WTC11 (cell line): ENCODE data around the gene IQGAP2. TPM values are rescaled to one million over a fixed set of nuclear protein-coding genes. Genes with fewer than 3 reads are reported as not detected.

Experiments
- ATAC-seq: fragments of 200-7000 bp; cut with Tn5 transposase; 2 replicates; pipeline ENCODE4 v1.10.0; 2021; ENCODE audit warnings: mild to moderate bottlenecking, moderate library complexity
- CTCF ChIA-PET: fragments of 300-600 bp; sonication (Branson Sonifier 250); formaldehyde crosslinking; loops from one replicate; lab custom pipeline; 2021; ENCODE audit warnings: antibody characterized with exemption; lab: Charles Lee
- POLR2A ChIA-PET: fragments of 350-600 bp; sonication (Branson Sonifier 250); formaldehyde crosslinking; loops from one replicate; lab custom pipeline; 2021; ENCODE audit warnings: antibody characterized with exemption; lab: Charles Lee
- DNase-seq: peaks from one replicate; pipeline ENCODE4 v3.0.0; 2021; ENCODE audit warnings: low spot score
- H3K27ac Mint-ChIP-seq: 2 replicates; pipeline ENCODE4 v1.8.0; 2021; ENCODE audit warnings: mixed read lengths
- H3K27me3 Mint-ChIP-seq: 2 replicates; pipeline ENCODE4 v1.8.0; 2021; ENCODE audit warnings: low read depth, mild to moderate bottlenecking, moderate library complexity, mixed read lengths
- H3K36me3 Mint-ChIP-seq: 2 replicates; pipeline ENCODE4 v1.8.0; 2021; ENCODE audit warnings: mixed read lengths
- H3K4me1 Mint-ChIP-seq: 2 replicates; pipeline ENCODE4 v1.8.0; 2022; ENCODE audit warnings: mixed read lengths
- H3K4me3 Mint-ChIP-seq: 2 replicates; pipeline ENCODE4 v1.8.0; 2021; ENCODE audit warnings: mild to moderate bottlenecking, moderate library complexity, mixed read lengths
- H3K9me3 Mint-ChIP-seq: 2 replicates; pipeline ENCODE4 v1.8.0; 2021; ENCODE audit warnings: mixed read lengths
- CBFB ChIP-seq: sonication (generic); formaldehyde crosslinking; IDR thresholded peaks from 2 replicates; pipeline ENCODE4 v1.8.1; 2022; ENCODE audit warnings: mild to moderate bottlenecking, low read depth, missing genetic modification reagents
- CREM ChIP-seq: sonication (generic); formaldehyde crosslinking; IDR thresholded peaks from 2 replicates; pipeline ENCODE4 v1.8.1; 2022; ENCODE audit warnings: mild to moderate bottlenecking, missing genetic modification reagents, moderate library complexity
- ESRRA ChIP-seq: sonication (generic); formaldehyde crosslinking; IDR thresholded peaks from 2 replicates; pipeline ENCODE4 v1.8.1; 2022; ENCODE audit warnings: mild to moderate bottlenecking, missing genetic modification reagents, borderline replicate concordance
- FOXK1 ChIP-seq: sonication (generic); formaldehyde crosslinking; IDR thresholded peaks from 2 replicates; pipeline ENCODE4 v1.8.0; 2022; ENCODE audit warnings: mild to moderate bottlenecking, moderate library complexity, missing genetic modification reagents
- GRHL2 ChIP-seq: fragments of 250-450 bp; sonication (Bioruptor Pico); IDR thresholded peaks from 2 replicates; pipeline ENCODE4 v1.8.0; 2022; ENCODE audit warnings: mild to moderate bottlenecking, moderate library complexity; ENCODE audit not compliant: insufficient replicate concordance, severe bottlenecking
- GTF2I ChIP-seq: fragments of 250-450 bp; sonication (Bioruptor Pico); conservative IDR thresholded peaks from 2 replicates; pipeline ENCODE4 v1.4.0; 2021; ENCODE audit warnings: mild to moderate bottlenecking
- NR3C1 ChIP-seq: sonication (generic); formaldehyde crosslinking; conservative IDR thresholded peaks from 2 replicates; pipeline ENCODE4 v1.8.1; 2023; ENCODE audit warnings: low read depth, mild to moderate bottlenecking, missing genetic modification reagents
- TCF7 ChIP-seq: sonication (generic); formaldehyde crosslinking; IDR thresholded peaks from 2 replicates; pipeline ENCODE4 v1.8.0; 2022; ENCODE audit warnings: mild to moderate bottlenecking, low read depth, missing genetic modification reagents, moderate library complexity
- TEAD4 ChIP-seq: sonication (generic); formaldehyde crosslinking; IDR thresholded peaks from 2 replicates; pipeline ENCODE4 v1.8.0; 2022; ENCODE audit warnings: mild to moderate bottlenecking, missing genetic modification reagents
- ZNF121 ChIP-seq: sonication (generic); formaldehyde crosslinking; IDR thresholded peaks from 2 replicates; pipeline ENCODE4 v1.8.0; 2023; ENCODE audit warnings: missing genetic modification reagents
- ZNF232 ChIP-seq: sonication (generic); formaldehyde crosslinking; IDR thresholded peaks from 2 replicates; pipeline ENCODE4 v1.8.0; 2022; ENCODE audit warnings: mild to moderate bottlenecking, missing genetic modification reagents
- total RNA-seq: library from RNA; stranded (reverse); gene quantifications from 3 replicates; pipeline ENCODE4 v1.2.3, GENCODE V29; 2021
- TF ChIP-seq, protein P1 (sequence below): sonication (generic); formaldehyde crosslinking; IDR thresholded peaks from 2 replicates; pipeline ENCODE4 v1.8.0; 2022; ENCODE audit warnings: mild to moderate bottlenecking, missing genetic modification reagents
- TF ChIP-seq, protein P2 (sequence below): sonication (generic); formaldehyde crosslinking; IDR thresholded peaks from 2 replicates; pipeline ENCODE4 v1.8.1; 2022; ENCODE audit warnings: mild to moderate bottlenecking, moderate library complexity, missing genetic modification reagents
- TF ChIP-seq, protein P3 (sequence below): sonication (generic); formaldehyde crosslinking; IDR thresholded peaks from 2 replicates; pipeline ENCODE4 v1.8.1; 2023; ENCODE audit warnings: mild to moderate bottlenecking, missing genetic modification reagents, moderate library complexity
- TF ChIP-seq, protein P4 (sequence below): sonication (generic); formaldehyde crosslinking; IDR thresholded peaks from 2 replicates; pipeline ENCODE4 v1.8.1; 2022; ENCODE audit warnings: missing genetic modification reagents, borderline replicate concordance
- TF ChIP-seq, protein P5 (sequence below): fragments of 250-450 bp; sonication (Bioruptor Pico); IDR thresholded peaks from 2 replicates; pipeline ENCODE4 v1.9.0; 2021; ENCODE audit warnings: mild to moderate bottlenecking
- TF ChIP-seq, protein P6 (sequence below): sonication (generic); formaldehyde crosslinking; IDR thresholded peaks from 2 replicates; pipeline ENCODE4 v1.8.0; 2022; ENCODE audit warnings: mild to moderate bottlenecking, missing genetic modification reagents
- TF ChIP-seq, protein P7 (sequence below): fragments of 250-450 bp; sonication (Bioruptor Pico); IDR thresholded peaks from 2 replicates; pipeline ENCODE4 v2.1.2; 2022; ENCODE audit warnings: mild to moderate bottlenecking, moderate library complexity
- TF ChIP-seq, protein P8 (sequence below): fragments of 200-600 bp; IDR thresholded peaks from 2 replicates; pipeline ENCODE4 v1.8.0; 2022; ENCODE audit warnings: antibody characterized with exemption
- TF ChIP-seq, protein P9 (sequence below): sonication (generic); formaldehyde crosslinking; IDR thresholded peaks from 2 replicates; pipeline ENCODE4 v1.8.1; 2023; ENCODE audit warnings: mild to moderate bottlenecking, moderate library complexity, missing genetic modification reagents
- TF ChIP-seq, protein P10 (sequence below): fragments of 250-450 bp; sonication (Bioruptor Pico); IDR thresholded peaks from 2 replicates; pipeline ENCODE4 v1.9.0; 2021; ENCODE audit warnings: mild to moderate bottlenecking

IQGAP2 gene
- total RNA-seq, 1 experiment from 2014 or later: 70.6 TPM

DNA sequence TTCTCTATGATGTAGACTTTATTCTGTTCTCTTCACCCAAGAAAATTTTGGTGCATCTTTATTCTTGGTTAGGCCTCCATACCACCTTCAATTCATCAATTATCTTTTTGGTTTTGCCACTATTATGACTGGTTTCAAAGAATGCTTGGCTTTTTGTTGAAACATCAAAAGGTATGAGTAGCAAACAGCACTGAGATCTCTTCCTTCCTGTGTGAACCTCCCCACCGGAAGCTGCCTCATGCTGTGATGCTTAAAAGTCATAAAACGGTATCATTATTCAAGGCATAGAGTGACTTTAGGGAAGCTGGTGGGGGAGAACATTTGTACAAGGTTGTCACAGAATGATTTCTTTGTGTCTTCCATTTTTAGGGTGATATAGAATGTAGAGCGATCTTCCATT, 70.6 kb downstream of the IQGAP2 start:
- TF ChIP-seq GTF2I: no peak
- TF ChIP-seq GRHL2 (CRISPR knock-in tag): no peak
- TF ChIP-seq, protein P1, sequence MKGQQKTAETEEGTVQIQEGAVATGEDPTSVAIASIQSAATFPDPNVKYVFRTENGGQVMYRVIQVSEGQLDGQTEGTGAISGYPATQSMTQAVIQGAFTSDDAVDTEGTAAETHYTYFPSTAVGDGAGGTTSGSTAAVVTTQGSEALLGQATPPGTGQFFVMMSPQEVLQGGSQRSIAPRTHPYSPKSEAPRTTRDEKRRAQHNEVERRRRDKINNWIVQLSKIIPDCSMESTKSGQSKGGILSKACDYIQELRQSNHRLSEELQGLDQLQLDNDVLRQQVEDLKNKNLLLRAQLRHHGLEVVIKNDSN (CRISPR knock-in tag): no peak
- TF ChIP-seq, protein P2, sequence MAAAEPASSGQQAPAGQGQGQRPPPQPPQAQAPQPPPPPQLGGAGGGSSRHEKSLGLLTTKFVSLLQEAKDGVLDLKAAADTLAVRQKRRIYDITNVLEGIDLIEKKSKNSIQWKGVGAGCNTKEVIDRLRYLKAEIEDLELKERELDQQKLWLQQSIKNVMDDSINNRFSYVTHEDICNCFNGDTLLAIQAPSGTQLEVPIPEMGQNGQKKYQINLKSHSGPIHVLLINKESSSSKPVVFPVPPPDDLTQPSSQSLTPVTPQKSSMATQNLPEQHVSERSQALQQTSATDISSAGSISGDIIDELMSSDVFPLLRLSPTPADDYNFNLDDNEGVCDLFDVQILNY (CRISPR knock-in tag): no peak
- TF ChIP-seq, protein P3, sequence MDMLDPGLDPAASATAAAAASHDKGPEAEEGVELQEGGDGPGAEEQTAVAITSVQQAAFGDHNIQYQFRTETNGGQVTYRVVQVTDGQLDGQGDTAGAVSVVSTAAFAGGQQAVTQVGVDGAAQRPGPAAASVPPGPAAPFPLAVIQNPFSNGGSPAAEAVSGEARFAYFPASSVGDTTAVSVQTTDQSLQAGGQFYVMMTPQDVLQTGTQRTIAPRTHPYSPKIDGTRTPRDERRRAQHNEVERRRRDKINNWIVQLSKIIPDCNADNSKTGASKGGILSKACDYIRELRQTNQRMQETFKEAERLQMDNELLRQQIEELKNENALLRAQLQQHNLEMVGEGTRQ (CRISPR knock-in tag): no peak
- no peak for TF ChIP-seq TCF7 (CRISPR knock-in tag)
- TF ChIP-seq, protein P4, sequence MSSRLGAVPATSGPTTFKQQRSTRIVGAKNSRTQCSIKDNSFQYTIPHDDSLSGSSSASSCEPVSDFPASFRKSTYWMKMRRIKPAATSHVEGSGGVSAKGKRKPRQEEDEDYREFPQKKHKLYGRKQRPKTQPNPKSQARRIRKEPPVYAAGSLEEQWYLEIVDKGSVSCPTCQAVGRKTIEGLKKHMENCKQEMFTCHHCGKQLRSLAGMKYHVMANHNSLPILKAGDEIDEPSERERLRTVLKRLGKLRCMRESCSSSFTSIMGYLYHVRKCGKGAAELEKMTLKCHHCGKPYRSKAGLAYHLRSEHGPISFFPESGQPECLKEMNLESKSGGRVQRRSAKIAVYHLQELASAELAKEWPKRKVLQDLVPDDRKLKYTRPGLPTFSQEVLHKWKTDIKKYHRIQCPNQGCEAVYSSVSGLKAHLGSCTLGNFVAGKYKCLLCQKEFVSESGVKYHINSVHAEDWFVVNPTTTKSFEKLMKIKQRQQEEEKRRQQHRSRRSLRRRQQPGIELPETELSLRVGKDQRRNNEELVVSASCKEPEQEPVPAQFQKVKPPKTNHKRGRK: no peak
- TF ChIP-seq, protein P5, sequence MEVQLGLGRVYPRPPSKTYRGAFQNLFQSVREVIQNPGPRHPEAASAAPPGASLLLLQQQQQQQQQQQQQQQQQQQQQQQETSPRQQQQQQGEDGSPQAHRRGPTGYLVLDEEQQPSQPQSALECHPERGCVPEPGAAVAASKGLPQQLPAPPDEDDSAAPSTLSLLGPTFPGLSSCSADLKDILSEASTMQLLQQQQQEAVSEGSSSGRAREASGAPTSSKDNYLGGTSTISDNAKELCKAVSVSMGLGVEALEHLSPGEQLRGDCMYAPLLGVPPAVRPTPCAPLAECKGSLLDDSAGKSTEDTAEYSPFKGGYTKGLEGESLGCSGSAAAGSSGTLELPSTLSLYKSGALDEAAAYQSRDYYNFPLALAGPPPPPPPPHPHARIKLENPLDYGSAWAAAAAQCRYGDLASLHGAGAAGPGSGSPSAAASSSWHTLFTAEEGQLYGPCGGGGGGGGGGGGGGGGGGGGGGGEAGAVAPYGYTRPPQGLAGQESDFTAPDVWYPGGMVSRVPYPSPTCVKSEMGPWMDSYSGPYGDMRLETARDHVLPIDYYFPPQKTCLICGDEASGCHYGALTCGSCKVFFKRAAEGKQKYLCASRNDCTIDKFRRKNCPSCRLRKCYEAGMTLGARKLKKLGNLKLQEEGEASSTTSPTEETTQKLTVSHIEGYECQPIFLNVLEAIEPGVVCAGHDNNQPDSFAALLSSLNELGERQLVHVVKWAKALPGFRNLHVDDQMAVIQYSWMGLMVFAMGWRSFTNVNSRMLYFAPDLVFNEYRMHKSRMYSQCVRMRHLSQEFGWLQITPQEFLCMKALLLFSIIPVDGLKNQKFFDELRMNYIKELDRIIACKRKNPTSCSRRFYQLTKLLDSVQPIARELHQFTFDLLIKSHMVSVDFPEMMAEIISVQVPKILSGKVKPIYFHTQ: no peak
- TF ChIP-seq ZNF232 (CRISPR knock-in tag): no peak
- TF ChIP-seq, protein P6, sequence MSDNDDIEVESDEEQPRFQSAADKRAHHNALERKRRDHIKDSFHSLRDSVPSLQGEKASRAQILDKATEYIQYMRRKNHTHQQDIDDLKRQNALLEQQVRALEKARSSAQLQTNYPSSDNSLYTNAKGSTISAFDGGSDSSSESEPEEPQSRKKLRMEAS: no peak
- no peak for TF ChIP-seq NR3C1 (CRISPR knock-in tag)
- TF ChIP-seq, all 79 proteins: peak for 0
- ChIA-PET POLR2A (interaction anchor here (1.3 kb wide), 1 partner anchor 10 kb away, joined by 3 read pairs; no protein-coding TSS in a partner anchor), CTCF (interaction anchor here (0.7 to 1.7 kb wide), 3 partner anchors 10 to 71 kb away, joined by 3 to 5 read pairs (median 4); no protein-coding TSS in a partner anchor)
- H3K27ac Mint-ChIP-seq: no peak overlapping the region
- peaks cover 34% of the 10 kb centered on the region for H3K36me3 Mint-ChIP-seq
- H3K4me3 Mint-ChIP-seq: no peak overlapping the region
- DNase-seq (no peak), ATAC-seq (no peak)
- H3K9me3 Mint-ChIP-seq: peaks cover 26% of the 10 kb centered on the region
- no peaks in the 10 kb centered on the region for H3K27me3 Mint-ChIP-seq
- peaks cover 41% of the 10 kb centered on the region for H3K4me1 Mint-ChIP-seq

DNA sequence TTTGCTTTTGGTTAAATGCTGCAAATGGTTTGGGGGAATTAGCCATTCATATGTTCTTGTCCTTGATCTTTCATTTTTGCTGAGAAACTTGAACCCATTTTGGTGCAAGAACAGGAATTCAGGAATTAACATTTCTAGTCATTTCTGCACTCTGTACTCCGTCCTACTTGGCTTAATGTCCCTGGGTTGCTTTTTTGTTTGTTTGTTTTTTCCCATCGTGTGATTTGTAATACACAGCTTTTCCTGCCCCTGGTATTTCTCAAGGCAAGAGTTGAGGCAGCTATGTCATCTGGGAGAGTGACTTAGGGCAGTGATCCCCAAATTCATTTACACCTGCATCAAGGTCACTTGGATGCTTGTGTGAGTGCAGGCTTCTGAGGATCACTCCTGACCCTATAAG, 71.3 kb downstream of the IQGAP2 start:
- ATAC-seq: no peak
- CTCF ChIA-PET: interaction anchor here (0.7 to 1.7 kb wide), 4 partner anchors 9 to 71 kb away, joined by 3 to 5 read pairs (median 4); no protein-coding TSS in a partner anchor
- H3K4me3 Mint-ChIP-seq: no peak overlapping the region
- DNase-seq: no peak
- no peak overlapping the region for H3K27ac Mint-ChIP-seq
- H3K9me3 Mint-ChIP-seq: peaks cover 26% of the 10 kb centered on the region
- no peaks in the 10 kb centered on the region for H3K27me3 Mint-ChIP-seq
- POLR2A ChIA-PET: interaction anchor here (1.2 to 1.3 kb wide), 2 partner anchors 10 to 48 kb away, joined by 3 read pairs; no protein-coding TSS in a partner anchor
- peaks cover 48% of the 10 kb centered on the region for H3K4me1 Mint-ChIP-seq
- TF ChIP-seq ESRRA (CRISPR knock-in tag): no peak
- TF ChIP-seq, protein P7, sequence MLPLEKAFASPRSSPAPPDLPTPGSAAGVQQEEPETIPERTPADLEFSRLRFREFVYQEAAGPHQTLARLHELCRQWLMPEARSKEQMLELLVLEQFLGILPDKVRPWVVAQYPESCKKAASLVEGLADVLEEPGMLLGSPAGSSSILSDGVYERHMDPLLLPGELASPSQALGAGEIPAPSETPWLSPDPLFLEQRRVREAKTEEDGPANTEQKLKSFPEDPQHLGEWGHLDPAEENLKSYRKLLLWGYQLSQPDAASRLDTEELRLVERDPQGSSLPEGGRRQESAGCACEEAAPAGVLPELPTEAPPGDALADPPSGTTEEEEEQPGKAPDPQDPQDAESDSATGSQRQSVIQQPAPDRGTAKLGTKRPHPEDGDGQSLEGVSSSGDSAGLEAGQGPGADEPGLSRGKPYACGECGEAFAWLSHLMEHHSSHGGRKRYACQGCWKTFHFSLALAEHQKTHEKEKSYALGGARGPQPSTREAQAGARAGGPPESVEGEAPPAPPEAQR (CRISPR knock-in tag): no peak
- no peak for TF ChIP-seq GRHL2 (CRISPR knock-in tag)
- no peak for TF ChIP-seq ZNF121 (CRISPR knock-in tag)
- TF ChIP-seq, protein P8, sequence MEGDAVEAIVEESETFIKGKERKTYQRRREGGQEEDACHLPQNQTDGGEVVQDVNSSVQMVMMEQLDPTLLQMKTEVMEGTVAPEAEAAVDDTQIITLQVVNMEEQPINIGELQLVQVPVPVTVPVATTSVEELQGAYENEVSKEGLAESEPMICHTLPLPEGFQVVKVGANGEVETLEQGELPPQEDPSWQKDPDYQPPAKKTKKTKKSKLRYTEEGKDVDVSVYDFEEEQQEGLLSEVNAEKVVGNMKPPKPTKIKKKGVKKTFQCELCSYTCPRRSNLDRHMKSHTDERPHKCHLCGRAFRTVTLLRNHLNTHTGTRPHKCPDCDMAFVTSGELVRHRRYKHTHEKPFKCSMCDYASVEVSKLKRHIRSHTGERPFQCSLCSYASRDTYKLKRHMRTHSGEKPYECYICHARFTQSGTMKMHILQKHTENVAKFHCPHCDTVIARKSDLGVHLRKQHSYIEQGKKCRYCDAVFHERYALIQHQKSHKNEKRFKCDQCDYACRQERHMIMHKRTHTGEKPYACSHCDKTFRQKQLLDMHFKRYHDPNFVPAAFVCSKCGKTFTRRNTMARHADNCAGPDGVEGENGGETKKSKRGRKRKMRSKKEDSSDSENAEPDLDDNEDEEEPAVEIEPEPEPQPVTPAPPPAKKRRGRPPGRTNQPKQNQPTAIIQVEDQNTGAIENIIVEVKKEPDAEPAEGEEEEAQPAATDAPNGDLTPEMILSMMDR: no peak
- TF ChIP-seq, protein P9, sequence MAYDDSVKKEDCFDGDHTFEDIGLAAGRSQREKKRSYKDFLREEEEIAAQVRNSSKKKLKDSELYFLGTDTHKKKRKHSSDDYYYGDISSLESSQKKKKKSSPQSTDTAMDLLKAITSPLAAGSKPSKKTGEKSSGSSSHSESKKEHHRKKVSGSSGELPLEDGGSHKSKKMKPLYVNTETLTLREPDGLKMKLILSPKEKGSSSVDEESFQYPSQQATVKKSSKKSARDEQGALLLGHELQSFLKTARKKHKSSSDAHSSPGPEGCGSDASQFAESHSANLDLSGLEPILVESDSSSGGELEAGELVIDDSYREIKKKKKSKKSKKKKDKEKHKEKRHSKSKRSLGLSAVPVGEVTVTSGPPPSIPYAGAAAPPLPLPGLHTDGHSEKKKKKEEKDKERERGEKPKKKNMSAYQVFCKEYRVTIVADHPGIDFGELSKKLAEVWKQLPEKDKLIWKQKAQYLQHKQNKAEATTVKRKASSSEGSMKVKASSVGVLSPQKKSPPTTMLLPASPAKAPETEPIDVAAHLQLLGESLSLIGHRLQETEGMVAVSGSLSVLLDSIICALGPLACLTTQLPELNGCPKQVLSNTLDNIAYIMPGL (CRISPR knock-in tag): no peak
- TF ChIP-seq CBFB: no peak
- TF ChIP-seq, protein P6: no peak
- TF ChIP-seq FOXK1 (CRISPR knock-in tag): no peak
- TF ChIP-seq, protein P10, sequence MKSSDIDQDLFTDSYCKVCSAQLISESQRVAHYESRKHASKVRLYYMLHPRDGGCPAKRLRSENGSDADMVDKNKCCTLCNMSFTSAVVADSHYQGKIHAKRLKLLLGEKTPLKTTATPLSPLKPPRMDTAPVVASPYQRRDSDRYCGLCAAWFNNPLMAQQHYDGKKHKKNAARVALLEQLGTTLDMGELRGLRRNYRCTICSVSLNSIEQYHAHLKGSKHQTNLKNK (CRISPR knock-in tag): no peak
- TF ChIP-seq CREM: no peak
- no peak for TF ChIP-seq TEAD4
- TF ChIP-seq ZNF232 (CRISPR knock-in tag): no peak
- peaks cover 30% of the 10 kb centered on the region for H3K36me3 Mint-ChIP-seq
